DMS114 treated with DMSO at 0.1 percent for 48 hours (cell line): Measurements from ENCODE around the gene MSMO1.

ENCODE experiments used
- DNase-seq: peaks from one replicate; lab custom pipeline; 2025; ENCODE audit not compliant: unreplicated experiment; lab: John Stamatoyannopoulos, UW

The MSMO1 gene

GRCh38 chr4:165359506-165359905 lies 32.0 kb downstream of the MSMO1 start:
- DNase-seq: no peak

- no peak for DNase-seq
Measured at GRCh38 chr4:165360041-165360695, 32.7 kb downstream of the MSMO1 start.

DNA sequence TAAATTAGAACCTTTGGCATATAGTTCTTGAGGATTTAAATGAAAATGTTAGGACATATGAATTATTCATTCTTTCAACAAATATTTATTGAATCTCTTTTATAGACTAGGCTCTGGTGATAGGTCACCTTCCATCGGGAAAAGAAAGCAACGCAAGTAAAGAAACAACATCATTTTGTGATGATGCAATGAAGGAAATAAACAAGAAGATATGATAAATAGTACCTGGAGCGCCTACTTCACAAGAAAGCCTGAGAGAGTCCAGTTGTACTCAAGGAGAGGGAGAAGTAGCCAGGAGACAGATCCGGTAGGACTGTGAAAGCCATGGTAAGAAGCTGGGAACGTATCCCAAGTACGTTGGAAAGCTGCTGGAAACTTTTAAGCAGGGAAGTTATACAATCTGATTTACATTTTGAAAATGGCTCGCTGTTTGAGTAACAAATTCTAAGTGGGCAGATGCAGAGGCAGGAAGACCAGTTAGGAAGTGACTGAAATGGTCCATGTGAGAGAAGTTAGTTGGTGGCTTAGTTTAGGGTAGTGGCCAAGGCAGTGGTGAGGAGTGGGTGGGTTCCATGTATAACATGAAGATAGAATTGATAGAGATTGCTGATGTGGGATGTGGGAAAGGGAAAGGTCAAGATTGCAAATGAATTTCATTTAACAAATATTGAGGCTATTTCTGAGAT lies 33.7 kb downstream of the MSMO1 start:
- DNase-seq: no peak

- no peak for DNase-seq
Measured at GRCh38 chr4:165361810-165362209, 34.3 kb downstream of the MSMO1 start.

GRCh38 chr4:165364452-165365080 lies 37.1 kb downstream of the MSMO1 start:
- no peak for DNase-seq

- no peak for DNase-seq
Measured at GRCh38 chr4:165367040-165367439, 39.6 kb downstream of the MSMO1 start.

DNA sequence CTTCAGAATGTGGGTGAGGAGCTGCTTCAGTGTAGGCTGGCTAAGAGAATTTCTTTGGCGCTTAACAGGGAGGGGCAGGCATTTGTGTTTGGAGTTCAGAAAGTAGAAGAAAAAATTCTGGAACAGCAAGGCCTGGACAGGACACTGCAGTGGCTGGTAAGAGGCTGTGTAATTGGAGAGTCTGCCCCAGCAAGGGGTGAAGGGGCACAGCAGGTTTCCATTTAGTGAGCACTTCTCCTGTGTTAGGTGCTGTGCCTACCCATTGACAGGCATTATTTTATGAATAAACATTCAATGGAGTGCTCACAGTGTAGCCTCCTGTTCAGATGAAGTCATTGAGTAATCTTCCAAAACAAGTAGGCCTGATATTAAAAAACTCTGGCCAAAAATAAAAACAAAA lies 40.6 kb downstream of the MSMO1 start:
- no peak for DNase-seq

- DNase-seq: no peak
Measured at GRCh38 chr4:165368567-165368966, 41.1 kb downstream of the MSMO1 start.

DNA sequence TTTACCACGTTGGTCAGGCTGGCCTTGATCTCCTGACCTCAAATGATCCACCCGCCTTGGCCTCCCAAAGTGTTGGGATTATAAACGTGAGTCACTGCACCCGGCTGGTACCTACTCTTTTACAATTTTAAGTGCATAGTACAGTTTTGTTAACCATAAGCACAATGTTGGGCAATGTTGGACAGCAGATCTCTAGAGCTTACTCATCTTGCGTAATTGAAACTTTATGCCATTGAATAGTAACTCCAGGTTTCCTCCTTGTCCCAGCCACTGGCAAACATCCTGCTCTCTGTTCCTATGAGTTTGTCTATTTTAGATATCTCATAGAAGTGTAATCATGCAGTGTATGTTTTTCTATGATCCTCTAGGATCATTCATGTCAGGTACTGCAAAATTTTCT lies 42.1 kb downstream of the MSMO1 start:
- DNase-seq: no peak

DNA sequence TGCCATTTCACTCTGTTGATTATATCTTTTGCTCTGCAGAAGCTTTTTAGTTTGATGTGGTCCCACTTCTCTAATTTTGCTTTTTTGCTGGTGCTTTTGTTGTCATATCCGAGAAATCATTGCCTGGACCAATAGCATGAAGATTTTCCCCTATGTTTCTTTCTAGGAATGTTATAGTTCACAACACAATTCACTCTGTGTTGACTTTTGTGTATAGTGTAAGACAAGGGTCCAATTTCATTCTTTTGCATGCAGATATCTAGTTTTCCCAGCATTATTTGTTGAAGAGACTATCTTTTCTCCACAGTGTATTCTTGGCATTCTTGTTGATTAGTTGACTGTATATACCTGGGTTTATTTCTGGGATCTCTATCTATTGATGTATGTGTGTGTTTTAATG lies 43.1 kb downstream of the MSMO1 start:
- no peak for DNase-seq

GRCh38 chr4:165375465-165375864 lies 48.0 kb downstream of the MSMO1 start:
- DNase-seq: no peak

- DNase-seq: no peak
Measured at GRCh38 chr4:165378398-165378744, 50.9 kb downstream of the MSMO1 start.

- DNase-seq: peak; percentile 67
Measured at GRCh38 chr4:165378745-165379677, 51.5 kb downstream of the MSMO1 start, which contains the start of gene CPE. TSS of gene CPE (plus strand) at chr4:165379008. CDS start at chr4:165379222, 214 bp downstream.

GRCh38 chr4:165379678-165380064 lies 52.2 kb downstream of the MSMO1 start:
- no peak for DNase-seq

DNA sequence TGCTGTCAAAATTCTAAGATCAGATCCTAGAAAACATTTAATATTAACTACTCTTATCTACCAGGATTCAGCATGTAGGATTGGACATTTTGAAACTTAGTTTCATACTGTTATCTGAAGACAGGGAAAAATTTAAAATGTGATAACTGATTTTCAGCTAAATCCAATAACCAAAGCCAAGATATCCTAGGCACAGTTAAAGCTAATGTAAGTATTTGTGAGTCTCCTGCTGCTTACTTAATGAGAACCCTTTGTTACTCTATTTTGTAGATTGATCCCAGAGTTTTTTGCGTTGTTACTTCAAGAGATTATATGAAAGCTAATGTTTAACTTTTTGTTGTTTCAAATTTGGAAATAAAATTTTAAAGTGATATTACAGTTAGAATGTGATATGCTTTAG lies 53.3 kb downstream of the MSMO1 start:
- no peak for DNase-seq

DNA sequence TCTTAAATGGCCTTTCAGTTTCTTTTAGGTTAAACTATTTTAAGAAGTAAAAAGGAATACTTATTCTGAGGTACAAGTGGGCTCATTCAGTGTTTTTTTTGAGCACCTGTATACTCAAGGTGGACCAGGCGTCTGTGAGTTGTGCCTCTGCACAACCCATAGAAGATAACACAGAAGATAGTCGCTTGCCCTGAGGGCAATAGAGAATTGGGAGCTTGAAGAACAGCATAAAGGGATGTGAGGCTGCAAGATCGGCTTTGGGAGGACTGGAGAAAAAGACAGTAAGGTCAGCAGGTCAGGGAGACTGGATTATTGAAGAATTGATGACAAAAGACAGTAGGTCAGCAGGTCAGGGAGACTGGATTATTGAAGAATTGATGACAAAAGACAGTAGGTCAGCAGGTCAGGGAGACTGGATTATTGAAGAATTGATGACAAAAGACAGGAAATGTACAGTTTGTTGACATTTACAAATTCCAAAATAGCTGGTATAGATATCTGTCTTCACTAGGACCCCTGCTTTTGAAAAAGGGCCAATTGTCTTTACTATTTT lies 54.4 kb downstream of the MSMO1 start:
- no peak for DNase-seq

DNA sequence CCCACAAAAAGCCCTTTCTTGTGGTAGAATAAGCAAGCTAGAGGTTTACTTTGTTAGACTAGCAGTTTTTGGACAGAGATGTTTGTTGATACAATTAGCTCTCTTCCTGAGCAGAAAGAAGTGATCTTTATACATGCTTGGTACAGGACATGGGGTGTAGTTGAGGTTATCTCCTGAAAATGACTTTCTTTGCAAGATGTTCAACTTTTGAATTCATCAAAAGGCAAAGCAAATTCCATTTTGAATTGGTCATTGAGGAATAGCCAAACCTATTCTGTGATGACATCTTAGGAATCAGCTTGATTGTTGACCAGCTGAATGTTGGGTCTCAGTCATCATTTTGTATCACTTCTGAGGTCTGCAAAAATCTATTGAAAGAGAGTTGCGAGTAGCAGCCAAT lies 55.2 kb downstream of the MSMO1 start:
- no peak for DNase-seq

- DNase-seq: no peak
Measured at GRCh38 chr4:165383591-165384073, 56.2 kb downstream of the MSMO1 start.

DNA sequence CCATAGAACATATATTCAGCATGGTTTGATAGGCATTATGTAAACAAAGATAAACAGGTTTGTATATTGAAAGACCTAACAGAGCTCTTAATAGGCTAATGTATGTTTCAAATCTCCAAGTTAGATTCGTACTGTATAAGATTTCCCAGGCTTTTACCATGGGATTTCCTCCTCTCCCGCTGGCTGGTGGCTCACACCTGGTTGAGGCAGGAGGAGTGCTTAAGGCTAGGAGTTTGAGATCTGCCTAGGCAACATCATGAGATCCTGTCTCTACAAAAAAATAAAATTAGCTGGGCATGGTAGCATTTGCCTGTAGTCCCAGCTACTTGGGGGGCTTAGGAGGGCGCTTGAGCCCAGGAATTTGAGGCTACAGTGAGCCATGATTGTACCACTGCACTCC lies 56.7 kb downstream of the MSMO1 start:
- no peak for DNase-seq

DNA sequence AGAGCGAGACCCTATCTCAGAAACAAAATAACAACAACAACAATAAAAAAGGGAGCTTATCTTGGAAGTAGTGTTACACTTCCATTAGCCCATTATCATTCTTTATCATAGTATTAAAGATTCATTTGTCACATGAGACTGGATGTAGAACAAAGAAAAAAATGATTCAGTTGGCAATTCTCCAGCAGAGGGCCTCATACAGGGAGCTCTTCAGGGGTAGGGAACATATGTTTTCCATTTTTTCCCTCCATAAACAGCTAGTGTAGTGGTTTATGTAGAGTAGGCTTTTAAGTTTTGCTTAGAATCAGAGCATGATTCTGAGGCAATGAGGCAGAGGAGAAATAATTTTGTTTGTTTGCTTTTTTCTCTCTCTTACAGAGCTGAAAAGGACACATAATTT lies 57.1 kb downstream of the MSMO1 start:
- DNase-seq: no peak

DNA sequence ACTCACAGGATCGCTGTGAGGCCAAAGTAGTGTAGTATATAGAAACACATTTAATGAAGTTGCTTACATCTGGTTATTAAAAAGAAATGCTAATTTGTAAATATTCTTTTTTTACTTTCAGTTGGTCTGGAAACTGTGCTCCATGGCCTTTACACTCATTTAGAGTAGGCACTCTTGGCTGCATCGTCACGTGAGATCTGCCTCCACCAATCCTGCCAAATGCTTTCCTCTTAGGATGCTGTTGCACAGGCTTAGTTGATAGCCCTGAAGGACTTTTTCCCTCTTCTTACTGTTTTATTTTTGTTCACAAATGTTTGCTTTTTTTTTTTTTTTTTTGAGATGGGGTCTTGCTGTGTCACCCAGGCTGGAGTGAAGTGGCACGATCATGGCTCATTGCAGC lies 57.7 kb downstream of the MSMO1 start:
- no peak for DNase-seq
